Activated CD4-positive, CD25-positive, alpha-beta regulatory T cell treated with anti-CD3 and anti-CD28 coated beads, Interleukin-2, amount 50 U/mL, for 24 hours (primary cell): ENCODE data around the gene CABP7.

Experiments used
- ATAC-seq, 2 donors: fragments of 150-1000 bp; cut with Tn5 transposase; one replicate each; pipeline ENCODE4 v1.10.0; 2021; ENCODE audit warnings: mild to moderate bottlenecking in 1 of 2, moderate library complexity in 1 of 2

CABP7 gene

DNA sequence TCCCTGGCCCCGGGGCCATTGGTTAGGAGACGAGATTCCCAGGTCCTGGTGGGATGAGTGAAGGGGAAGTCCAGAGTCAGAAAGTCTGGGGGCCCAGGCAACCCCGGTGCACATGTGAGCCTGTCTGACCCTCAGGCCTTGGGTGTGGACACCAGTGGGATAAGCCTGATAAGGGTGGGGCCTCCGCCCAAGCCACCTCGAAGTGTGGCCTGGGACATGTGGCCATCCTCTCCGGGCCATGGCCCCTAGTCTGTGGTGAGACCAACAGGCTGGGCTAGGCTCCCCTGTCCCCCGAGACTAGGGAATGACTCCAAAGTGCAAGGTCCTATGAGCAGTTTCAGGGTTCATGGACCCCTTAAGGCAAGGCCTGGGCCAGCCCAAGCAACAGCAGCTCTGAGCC, 6.3 kb downstream of the CABP7 start:
- ATAC-seq = no peak

DNA sequence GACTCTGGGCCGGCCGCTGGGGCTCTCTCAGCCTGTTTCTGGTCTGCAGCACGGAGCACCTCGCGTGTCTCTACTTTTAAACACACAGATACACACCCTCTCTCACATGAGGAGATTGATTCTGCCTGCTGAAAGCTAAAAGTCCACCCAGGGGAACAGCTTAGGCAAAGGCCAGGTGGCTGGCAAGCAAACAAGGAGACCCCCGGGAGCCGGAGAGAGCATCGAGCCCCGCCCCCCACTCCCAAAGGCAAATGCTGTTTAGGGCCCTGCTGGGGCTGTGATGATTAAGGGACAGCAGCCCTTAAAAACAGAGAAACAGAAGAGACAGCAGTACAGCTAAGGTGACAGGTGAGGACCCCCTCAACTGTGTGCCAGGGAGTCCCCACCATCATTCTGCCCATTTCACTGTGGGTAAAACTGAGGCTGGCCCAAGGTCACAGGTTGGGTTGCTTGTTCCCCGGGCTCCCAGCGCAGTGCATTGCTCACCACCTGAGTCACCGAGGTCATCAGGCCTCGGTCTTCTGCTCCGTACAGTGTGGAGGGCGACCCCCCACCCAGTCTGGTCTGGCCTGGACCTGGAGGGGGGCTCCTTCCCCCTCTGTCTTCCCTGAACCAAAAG, 6.8 kb downstream of the CABP7 start:
- ATAC-seq = no peak

DNA sequence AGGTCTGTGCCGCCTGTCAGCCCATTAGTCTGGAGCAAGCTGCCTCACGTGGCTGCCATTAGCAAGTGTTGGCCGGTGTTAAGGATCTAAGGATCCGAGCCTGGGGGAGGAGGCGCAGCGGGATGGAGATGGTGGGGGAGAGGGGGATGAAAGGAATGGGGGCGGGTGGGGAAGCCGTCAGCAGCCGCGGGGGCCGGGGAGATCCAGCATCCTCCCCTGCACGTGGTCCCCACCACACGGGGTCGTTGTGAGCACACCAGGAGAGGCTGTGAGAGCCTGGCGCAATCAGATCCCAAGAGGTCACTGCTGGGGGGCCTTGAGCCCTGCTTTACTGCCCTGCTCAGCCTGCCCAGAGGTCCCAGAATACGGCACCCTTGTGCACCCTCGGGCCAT, 7.3 kb downstream of the CABP7 start:
- ATAC-seq = no peak

DNA sequence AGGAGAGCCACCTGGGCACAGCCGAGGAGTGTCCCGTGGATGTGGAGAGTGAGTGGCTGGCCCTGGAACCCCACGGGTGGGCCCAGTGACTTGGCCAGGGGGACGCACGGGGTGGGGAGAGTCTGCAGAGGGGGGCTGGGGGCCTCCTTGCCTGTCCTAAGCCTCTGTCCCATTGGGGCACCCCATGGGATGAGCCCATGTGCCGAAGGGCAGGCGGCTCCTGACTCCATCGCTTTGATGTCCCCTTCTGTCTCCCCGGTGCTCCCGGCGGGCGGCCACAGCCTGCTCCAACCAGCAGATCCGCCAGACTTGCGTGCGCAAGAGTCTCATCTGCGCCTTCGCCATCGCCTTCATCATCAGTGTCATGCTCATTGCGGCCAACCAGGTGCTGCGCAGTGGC, 9.4 kb downstream of the CABP7 start:
- ATAC-seq = no peak

DNA sequence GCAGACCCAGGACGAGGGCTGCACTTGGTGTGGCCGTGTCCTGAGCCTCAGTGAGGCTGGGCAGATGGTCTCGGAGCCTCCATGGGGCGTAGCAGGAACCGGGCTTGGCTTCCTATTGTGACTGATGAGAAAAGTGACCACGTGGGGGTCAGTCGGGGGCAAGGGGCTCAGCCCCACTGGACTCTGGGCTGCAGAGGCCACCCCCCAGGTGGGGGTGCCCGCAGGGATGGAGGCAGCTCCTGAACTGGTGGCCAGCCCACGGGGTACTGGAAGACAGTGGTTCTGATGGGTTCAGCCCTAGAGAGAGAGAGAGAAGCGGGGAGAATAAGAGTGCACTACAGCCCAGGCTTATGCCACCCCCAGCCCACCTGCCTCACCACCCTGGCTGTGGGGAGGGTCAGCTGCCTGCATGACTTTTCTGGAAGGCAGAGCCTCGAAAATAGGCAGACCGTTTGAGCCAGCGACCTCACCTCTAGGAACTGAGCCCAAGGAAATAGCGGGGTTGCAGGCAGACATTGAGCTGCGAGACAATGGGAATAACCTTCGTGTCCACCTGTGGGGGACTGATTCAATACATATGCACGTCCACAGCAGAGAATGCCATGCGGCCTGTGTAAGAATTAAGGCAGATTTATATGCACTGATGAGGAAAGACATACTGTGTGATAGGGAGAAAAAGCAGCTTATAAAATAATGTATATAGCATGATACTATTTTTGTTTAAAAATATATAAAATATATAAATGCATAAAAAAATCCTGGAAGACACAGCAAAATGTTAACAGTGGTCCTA, 11.5 kb downstream of the CABP7 start:
- no peak for ATAC-seq

DNA sequence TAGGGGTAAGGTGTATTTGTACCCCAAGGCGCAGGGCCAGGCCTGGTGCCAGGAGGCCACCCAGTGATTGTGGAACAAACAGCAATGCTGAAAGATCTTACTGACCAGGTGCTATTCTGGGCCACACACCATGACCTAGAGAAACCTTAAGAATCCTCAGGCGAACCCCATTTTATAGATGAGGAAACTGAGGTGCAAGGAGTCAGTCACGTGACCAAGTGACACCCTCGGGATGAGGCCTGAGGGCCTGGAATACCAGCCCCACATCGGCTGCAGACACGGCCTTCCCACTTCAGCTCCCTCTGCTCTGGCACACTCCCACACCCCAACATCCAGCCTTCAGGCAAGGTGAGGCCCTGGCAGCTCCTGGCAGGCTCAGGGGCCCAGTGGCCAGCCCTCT, 13.1 kb downstream of the CABP7 start:
- ATAC-seq = no peak

DNA sequence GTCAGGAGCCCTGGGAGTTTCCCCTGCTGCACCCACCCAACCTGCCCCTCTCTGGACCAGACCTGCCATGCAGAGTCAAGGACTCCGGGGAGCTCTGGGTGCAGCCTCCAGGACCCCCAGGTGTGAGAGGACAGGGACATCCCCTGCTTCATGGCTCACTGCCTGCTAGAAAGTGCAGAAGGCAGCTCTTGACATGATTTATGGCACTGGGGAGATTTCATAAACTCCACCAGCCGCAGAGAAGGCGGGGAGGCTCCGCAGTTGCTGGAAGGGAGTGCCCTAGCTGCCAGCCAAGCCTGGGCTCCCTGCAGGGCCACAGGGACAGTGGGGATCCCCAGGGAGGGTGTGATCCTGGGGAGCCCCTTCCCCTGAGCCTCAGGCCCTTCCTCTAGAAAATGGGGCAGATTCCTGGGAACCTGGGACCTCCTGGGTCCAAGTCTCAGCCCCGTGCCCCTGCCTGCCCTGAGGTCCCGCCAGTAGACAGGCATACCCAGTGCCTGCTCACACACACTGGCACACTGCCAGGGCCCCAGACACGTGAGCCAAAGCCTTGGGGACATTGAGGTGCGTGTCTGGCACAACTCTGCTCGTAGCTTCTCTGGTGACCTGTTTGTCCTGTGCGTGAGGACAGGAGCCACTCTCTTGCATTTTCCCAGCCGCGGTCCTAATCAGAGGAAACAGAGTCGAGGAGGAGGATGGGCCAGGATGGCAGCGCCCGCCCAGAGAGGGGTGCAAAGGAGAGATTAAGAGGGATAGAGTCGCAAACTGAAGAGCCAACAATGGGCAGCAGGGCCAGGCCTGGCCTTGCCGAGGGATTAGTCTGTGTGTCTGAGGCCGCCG, 13.8 kb downstream of the CABP7 start:
- ATAC-seq = no peak

DNA sequence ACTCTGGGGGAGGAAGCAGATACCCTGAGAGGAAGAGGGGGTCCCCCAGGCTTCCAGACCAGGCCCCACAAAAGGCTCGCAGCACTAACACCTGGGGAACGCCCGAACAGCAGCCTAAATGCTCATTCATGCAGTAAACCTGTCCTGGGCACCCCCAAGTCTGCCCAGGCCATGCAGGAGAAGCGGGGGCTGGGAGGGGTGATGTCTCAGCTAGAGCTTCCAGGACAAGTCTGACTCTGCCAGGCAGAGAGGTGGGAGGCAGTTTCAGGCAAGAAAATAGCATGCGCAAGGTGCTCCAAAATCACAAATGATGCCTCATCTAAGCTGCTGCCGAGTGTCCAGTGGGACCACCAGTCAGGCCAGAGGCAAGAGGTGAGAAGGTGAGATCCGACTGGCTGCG, 14.6 kb downstream of the CABP7 start:
- ATAC-seq = no peak

DNA sequence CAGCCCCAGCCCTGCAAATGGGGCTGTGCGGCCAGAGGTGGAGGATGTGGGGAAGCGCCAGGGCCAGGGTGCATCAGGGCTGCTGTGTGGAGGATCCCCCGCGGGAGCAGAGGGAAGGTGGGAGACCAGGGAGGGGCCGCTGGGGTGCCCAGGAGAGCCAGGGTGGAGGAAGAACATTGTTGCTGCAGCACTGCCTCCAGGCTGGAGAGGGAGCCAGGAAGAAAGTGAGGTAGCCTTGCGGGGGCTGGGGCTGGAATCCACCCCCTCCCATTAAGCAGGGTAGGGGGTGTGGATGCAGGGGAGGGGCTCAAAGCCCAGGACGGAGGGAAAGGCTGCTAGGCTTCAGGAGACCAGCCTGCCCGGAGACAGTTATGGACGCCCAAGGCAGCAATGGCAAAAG, 15.0 kb downstream of the CABP7 start:
- ATAC-seq = no peak

DNA sequence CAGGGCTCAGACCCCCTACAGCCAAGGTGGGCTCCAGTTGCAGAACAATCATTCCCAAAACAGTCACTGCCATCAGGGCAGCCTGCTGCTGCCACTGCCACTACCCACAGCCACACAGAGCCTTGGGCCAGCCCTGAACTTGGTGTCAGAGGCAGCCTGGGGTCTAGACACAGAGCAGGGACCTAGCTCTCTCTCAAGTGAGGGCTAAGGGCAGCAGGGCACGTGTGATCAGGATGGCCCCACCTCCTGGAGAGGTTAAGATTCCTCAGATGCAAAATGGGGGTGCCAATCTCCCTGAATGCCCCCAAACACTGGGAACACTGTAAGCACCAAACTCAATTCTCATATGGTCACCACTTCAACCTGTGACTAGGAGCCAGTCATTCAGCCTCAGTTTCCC, 15.6 kb downstream of the CABP7 start:
- ATAC-seq = no peak

DNA sequence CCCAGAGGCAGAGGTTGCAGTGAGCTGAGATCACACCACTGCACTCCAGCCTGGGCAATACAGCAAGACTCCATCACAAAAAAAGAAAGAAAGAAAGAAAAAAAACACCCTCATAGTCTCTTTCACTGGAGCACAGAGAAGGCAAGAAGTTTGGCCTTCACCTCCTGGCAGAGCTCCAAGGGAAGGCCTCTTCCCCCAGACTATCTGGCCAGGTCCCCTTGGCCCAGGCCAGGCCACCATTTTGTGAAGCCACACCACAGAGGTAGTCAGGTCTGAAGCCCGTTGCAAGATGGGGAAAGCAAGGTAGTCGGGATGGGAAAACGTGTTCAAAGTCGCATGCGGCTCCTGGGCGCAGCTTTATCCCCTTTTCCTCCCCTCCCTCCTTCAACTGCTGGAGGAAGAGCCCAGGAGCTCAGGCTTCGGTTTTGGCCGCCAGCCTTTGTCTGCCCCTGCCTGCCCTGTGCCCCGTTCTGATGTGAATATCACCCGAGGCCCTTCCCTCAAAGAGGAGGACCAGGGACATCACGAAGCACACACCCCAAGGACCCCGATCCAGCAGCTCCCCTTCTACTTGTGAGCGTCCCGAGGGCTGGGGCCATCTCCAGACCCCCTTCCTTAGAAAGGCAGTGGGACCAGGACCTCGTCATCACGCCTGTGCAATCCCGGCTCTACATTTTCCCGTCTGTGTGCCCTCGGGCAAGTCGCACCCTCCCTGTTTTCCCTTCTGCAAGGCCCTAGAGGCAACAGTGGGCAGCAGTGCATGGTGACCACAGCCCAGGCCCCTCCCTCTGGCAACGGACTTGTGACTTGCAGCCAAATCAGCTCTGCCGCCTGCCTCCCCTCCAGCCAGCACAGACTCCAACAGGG, 17.7 kb downstream of the CABP7 start:
- no peak for ATAC-seq

DNA sequence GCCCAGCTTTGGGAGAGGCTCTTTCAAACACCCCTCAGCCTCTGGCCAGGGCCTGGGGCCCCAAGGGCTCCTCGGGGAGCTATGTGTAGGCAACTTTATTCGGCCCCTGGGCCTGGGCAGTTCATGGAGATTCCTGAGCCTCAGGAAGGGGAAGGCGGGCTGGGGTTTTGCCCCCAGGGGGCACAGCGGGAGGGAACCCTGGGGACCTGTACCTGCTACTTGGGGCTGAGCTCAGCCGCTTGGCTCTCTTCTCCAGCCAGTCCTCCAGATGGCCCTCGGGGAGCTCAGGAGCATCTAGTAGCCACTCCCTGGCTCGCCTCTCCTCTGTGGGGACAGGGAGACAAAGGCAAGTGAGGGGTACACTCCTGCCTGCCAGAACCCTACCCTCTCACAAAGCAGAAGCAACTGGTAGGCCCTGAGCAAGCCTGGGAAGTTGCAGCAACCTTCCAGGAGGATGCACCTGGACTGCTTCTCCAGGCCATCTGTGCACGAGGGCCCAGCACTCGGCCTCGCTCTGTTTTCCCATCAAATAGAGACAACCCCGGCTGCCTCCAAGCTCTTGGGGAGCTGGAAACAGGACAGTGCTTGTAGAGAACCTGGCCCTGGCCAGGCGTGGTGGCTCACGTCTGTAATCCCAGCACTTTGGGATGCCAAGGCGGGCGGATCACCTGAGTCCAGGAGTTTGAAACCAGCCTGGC, 18.5 kb downstream of the CABP7 start:
- ATAC-seq = no peak

DNA sequence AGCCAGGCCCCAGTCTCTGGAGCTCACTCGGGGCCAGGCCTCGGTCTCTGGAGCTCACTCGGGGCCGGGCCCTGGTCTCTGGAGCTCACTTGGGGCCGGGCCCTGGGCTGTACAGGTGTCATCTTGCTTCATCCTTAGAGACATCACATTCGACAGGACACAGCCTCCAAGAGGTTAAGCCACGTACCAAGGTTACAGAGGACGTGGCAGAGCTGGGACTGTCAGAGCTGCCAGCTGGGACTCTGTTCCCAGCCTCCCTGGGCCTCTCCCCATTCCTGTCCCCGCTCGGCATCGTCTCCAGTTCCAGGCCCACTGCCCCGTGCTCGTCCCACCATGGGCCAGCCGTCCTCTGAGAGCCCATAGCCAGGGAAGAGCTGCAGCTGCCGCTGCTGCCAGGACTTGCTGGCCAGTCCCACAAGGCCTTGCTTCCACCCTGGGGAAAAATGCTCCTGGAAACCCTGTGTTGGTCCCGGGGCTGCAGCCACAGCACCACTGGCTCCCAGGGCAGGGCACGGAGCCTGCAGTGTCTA, 19.6 kb downstream of the CABP7 start:
- no peak for ATAC-seq

DNA sequence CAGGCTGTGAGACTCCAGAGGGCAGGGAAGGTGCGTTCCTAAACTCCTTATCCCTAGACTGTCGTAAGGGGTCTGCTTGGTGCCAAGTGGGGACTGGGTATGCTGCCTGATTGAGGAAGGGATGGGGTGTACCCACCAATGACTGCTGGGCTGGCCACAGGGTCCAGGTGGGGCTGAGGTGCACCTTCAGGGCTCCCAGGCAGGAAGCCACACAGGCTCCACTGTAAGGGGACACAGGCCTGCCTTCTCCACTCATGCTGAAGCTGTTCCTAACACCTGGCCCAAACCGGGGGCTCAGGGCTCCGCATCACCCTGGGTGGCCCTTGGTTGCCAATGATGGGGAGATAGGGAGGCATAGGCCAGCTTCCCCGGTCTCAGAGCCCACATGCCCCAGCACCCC, 20.4 kb downstream of the CABP7 start:
- no peak for ATAC-seq

DNA sequence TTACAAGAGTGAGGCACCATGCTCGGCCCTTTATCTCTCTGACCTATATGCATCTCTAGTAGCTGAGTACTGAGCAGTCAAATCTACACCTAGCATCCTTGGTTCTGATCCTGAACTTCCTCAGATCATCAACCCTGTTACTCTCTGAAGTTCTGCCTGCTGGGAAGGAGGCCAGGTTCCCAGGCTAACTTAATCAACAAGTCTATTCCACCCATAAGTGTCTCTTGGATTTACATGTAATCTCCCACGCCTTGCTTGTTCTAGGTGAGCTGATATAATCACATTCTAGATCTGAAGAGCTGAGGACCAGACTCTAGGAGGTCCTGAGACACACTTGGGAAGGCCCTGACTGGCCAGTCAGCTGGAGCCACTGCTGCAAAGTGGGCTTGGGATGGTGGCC, 22.1 kb downstream of the CABP7 start:
- no peak for ATAC-seq

DNA sequence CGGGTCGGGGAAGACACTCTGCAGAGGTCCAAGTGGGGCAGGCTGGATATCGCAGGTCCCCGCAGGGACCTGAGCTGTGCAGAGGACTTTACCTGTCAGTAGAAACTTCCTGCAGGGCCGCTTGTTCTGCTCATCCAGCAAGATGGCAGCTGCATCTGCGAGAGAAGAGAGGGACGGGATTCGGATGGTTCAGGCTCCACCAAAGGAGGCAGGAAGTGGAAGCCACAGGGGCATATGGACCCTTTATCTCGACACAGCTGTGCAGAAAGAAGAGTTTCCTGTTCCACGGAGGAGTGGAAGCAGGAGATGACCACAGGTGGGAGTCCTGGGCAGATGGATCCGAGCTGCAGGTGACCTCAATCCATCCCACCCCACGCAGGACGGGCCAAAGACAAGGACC, 22.5 kb downstream of the CABP7 start:
- no peak for ATAC-seq

DNA sequence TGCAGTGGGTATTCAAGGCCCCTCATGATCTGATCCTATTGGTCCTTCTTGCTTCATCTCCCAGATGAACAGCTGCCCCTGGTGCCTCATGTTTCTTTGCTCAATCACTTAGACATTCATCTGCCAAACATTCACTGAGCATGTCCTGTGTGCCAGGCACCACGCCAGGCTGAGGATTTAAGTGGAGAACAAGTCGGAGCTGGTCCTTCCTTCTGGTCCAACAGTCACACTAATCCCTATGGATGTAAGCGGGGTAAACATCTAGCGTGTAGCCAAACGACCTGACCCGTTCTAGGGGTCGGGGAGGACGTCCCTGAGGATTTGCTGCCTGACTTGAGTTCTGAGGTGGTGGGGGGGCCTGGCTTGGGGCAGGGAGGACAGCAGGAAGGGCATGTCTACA, 25.1 kb downstream of the CABP7 start:
- ATAC-seq = no peak

DNA sequence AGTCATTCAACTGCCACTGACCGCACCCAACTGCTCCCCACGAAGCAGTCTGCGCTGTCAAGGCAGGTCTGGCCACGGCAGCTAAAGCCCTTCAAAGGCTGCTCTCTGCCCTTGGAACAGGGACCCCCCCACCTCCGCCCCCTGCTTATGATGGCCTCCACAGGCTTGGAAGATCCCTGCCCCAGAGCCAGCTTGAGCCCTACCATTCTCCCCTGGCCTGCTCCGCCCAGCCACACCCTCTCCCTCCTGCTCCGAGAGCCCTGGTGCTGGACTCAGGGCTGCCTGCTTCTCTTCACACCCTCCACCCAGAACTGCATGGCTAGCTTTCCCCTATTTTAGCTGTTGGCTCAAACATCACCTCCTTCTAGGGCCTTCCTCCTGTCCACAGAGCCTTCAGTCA, 28.0 kb downstream of the CABP7 start:
- ATAC-seq = no peak

DNA sequence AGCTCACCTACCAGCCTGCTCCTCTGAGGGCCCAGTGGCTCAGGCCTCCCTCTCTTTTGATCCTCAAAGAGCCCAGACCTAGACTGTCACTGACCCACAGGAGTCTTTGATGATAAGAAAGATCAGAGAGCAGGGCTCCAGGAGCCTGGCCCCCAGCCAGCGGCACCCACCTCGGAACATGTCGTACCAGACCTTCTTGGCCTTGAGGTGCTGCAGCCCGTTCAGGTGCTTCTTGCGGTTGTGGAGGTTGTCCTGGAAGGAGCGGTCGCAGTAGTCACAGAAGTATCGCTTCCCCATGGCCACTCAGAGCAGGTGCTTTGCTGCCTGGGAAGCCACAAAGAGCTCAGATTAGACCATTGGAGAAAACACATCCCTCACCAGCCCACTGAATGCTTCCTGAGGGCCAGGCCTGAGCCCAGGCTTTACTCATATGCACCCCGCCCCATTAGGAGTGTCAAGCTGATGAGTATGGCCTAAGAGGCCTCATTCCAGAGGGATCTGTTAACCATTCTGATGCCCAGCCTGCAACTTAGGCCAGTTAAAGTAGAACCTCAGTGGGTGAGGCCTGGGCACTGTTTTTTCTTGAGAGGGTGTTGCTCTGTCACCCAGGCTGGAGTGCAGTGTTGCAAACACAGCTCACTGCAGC, 28.6 kb downstream of the CABP7 start:
- no peak for ATAC-seq

DNA sequence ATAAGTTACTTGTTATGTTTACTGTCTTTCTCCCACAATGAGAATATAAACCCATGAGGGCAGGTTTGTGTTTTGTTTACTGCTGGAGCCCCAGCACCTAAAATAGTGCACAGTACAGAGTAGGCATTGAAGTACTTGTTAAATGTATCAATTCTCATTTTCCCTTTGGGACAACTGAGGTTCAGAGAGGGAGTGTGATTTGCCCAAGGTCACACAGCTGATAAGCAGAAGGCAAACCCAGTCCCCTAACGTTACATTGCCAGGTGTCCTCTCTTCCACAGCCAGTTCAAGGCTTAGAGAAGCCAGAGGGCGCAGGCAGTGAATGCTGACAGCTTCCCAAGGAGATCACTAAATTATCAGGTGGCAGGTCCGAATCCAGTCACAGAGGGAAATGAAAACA, 30.2 kb downstream of the CABP7 start:
- no peak for ATAC-seq
